Measurements from ENCODE around the gene RXYLT1.

Gene RXYLT1

DNA sequence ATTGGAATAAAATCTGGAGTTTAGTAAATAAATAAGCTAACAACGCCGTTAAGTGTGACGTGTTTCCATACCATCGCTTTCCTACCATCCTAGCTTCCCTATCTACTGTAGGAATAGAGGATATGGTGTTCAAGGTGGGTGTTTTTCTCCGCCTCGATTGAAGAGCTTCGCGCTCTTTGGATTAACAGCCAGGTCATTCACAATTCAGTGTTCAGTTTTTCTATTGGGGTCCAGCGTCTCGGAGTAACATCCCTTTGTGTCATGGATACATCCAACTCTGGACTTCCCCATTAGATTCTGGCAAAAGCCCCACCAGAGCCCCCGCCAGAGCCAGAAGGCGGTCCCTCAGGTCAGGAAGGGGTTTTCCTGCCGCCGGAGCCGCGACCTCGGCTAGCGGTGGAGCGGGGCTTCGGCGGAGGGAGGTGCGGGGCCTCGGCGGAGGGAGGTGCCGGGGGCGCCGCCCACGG, 63.6 kb downstream of the RXYLT1 start:
- DNase-seq (ENCODE audit: low spot score): no peak

DNA sequence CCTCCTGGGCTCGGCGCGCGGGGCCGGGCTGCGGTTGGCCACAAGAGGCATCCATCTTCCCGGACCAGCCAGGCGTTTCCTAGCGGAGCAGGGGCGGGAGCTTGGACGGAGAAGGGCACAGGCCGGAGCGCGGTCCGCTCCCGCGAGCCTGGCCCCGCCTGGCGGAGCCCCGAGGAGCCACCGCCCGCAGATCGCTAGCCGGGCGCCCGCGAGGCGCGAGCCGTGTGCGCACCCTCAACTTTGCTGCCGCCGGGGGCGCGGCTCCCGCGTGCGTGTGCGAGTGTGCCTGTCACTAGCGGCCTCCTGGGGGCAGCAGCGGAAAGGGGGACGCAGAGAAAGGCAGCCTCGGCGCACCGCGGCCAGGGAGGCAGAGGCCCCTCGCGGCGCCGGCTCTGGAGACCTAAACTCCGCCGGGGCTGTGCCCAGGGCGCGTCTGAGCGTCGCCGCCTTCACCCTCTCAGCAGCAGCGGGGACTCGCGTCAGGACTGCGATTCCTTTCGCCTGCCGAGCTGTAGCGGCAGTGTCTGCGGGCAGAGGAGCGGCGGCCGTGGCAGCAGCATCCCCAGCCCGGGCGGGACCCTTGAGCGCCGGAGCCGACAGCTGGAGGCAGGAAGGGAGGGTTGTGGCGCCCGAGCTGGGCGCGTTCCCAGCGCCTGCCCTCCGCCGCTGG, 64.1 kb downstream of the RXYLT1 start:
- DNase-seq (ENCODE audit: low spot score): peak; percentile 81

- peak; percentile 31 for DNase-seq (ENCODE audit: low spot score)
Observed at GRCh38 chr12:63844391-63845341, 65.0 kb downstream of the RXYLT1 start, which contains the start of gene SRGAP1. Gene SRGAP1 (plus strand): TSS chr12:63844700. CDS start chr12:63844817, 117 bp downstream.

DNA sequence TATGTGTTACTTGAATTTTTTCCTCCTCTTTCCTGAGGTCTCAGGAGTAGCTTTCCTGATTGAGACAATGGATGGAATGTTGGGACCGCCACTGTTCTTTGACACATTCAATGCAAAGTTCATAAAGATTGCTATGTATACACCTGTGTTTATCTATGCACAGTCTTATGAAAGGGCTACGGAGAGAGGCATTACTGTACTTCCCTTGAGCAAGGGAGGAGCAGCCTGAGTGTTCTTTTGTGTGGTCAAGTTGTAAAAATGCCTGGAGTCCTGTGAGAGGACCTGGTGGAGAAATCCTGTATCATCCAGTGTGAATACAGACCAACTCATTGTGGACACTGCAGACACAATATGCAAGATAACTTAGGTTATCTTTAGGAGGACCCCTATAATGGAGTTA, 66.0 kb downstream of the RXYLT1 start:
- peak; percentile 44 for DNase-seq (ENCODE audit: low spot score)

GRCh38 chr12:63846238-63846967, 66.7 kb downstream of the RXYLT1 start:
- DNase-seq (ENCODE audit: low spot score): no peak

GRCh38 chr12:63848450-63848849, 68.7 kb downstream of the RXYLT1 start:
- no peak for DNase-seq (ENCODE audit: low spot score)

DNA sequence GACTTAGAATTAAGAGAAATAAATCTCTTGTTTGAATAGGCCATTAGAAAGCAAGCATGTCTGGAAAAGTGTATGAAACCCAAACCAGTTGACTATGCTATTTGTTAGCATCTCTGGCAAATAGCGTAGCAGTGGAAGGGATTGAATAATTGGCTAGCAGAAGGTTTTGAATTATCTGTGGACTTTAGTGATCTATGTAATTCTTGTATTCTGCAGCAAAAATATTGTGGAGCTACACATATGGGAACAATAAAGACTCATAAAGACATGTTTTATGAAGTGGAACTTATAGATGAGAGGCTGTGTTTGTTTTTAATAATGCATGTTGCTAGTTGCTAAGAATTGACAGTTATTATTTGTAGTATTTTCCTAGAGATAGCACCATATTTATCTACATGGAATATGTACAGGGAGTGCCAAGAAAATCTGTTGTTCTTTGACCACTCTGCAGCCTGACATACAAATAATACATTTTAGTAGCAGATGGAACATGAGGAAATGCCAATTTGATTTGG, 69.5 kb downstream of the RXYLT1 start:
- DNase-seq (ENCODE audit: low spot score): no peak

GRCh38 chr12:63849641-63850040, 69.9 kb downstream of the RXYLT1 start:
- no peak for DNase-seq (ENCODE audit: low spot score)

DNA sequence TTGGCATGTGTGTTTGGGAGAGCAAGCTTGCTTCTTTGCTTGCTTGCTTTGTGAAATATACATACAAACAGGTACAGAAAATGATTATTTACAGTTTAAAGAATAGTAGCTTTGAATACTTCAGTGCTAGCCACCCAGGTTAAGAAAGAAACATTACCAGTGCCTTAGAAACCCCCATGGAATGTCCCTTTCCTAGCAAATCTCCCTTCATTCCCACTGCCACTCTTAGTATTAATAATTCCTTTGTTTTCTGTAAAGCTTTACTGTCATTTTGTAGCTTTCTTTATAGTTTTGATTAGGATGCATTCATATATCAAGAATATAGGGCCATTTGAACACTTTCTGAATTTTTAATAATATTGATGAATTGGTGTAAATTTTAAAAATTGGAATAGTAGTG, 74.3 kb downstream of the RXYLT1 start:
- no peak for DNase-seq (ENCODE audit: low spot score)

DNA sequence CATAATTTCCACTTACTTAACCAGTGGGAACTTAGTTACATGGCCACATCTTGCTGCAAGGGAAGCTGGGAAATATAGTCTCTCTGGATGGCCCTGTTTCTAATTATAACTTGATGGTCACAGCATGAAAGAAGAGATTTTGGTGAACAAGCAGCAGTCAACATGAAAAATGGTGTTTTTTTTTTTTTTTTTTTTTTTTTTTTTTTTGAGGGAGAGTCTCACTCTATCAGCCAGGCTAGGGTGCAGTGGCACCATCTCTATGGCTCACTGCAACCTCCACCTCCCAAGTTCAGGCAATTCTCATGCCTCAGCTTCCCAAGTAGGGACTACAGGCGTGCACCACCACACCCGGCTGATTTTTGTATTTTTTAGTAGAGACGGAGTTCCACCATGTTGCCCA, 75.6 kb downstream of the RXYLT1 start:
- DNase-seq (ENCODE audit: low spot score): no peak

DNA sequence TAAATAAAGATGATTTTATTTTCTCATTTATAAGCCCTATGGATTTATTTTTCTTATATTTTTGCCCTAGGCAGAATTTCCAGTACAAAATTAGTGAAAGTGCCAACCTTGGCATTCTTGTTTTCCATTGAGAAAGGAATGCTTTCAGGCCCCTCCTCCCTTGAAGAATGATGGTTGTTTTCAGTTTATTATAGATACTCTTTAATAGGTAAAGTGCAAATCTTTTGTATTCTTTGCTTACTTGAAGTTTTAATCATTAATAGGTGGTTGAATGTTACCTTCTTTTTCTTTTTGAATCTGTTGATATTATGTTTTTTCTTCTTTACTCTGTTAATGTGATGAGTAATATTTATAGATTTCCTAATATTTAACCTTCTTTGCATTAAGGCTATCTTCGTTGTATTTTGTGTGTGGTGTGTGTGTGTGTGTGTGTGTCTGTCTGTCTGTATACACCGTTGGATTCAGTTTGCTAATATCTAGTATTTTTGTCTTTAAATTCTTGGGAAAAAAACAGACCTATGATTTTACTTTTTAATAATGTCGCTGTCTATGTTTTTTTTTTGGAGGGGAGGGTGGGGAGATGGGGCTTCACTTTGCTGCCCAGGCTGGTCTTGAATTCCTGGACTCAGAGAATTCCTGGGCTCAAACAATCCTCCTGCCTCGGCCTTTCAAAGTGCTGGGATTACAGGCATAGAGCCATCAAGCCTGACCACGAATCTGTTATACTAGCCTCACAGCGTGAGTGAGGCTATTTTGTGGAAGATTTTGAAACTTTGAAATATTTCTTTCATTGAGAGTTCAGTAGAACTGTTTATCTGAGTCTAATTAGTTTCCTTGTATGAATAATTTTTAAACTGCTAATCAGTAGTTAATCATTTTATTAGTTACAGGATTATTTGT, 78.3 kb downstream of the RXYLT1 start:
- no peak for DNase-seq (ENCODE audit: low spot score)

All from COLO829 (cell line).